Liver (tissue), 3 donors: Measurements from ENCODE around the gene MAP3K13.

Source experiments
- RXRA ChIP-seq, 2 donors: IDR thresholded peaks; 2 replicates each; pipeline ENCODE4 v1.6.1; 2017 to 2018; ENCODE audit warnings: antibody characterized with exemption in 2 of 2, mild to moderate bottlenecking in 1 of 2
- TAF1 ChIP-seq: conservative IDR thresholded peaks from 2 replicates; pipeline ENCODE4 v1.6.1; 2016; ENCODE audit warnings: antibody characterized with exemption, mild to moderate bottlenecking
- TF ChIP-seq, protein P1 (sequence below): fragments of 150-350 bp; IDR thresholded peaks from 2 replicates; pipeline ENCODE4 v1.5.1; 2017; ENCODE audit warnings: improper control_type of control experiment, low read depth, low read length; ENCODE audit not compliant: missing input control
- TF ChIP-seq, protein P2 (sequence below): IDR thresholded peaks from 2 replicates; pipeline ENCODE4 v1.6.1; 2016; ENCODE audit warnings: antibody characterized with exemption, mild to moderate bottlenecking
- donor health status: healthy.
- donor health status: healthy.

DNA sequence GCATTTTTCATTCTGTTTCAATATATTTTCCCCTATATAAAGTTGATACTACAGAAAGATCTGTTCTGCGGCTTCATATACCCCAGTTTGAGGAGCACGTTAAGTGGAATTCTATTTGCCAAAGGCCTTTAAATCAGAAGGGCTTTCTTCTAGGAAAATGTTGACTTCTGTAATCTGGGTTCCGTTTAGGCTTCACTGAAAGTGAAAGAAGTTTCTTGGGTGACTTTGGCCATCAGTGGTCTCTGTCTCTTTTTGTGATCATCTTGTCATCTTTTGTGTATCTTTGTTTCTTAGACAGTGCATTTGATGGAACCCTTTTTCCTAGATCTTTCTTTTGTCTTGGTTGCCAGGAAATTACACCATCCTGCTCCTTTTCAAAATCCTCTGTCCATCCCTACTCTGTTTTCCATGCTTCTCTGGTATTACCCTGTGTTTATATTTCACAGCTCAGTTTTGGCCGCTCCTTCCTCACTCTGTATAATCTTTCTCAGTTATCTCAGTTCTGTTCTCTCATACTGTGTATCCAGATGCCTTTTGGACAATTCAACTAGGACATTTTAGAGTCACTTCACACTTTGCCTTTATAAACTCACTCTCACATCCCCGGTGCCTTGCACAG is 40.7 kb upstream of the MAP3K13 start:
- TF ChIP-seq, protein P1, sequence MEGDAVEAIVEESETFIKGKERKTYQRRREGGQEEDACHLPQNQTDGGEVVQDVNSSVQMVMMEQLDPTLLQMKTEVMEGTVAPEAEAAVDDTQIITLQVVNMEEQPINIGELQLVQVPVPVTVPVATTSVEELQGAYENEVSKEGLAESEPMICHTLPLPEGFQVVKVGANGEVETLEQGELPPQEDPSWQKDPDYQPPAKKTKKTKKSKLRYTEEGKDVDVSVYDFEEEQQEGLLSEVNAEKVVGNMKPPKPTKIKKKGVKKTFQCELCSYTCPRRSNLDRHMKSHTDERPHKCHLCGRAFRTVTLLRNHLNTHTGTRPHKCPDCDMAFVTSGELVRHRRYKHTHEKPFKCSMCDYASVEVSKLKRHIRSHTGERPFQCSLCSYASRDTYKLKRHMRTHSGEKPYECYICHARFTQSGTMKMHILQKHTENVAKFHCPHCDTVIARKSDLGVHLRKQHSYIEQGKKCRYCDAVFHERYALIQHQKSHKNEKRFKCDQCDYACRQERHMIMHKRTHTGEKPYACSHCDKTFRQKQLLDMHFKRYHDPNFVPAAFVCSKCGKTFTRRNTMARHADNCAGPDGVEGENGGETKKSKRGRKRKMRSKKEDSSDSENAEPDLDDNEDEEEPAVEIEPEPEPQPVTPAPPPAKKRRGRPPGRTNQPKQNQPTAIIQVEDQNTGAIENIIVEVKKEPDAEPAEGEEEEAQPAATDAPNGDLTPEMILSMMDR: no peak
- TF ChIP-seq RXRA (IDR thresholded peaks at IDR 0.05): no peak
- no peak for TF ChIP-seq TAF1
- TF ChIP-seq, protein P2, sequence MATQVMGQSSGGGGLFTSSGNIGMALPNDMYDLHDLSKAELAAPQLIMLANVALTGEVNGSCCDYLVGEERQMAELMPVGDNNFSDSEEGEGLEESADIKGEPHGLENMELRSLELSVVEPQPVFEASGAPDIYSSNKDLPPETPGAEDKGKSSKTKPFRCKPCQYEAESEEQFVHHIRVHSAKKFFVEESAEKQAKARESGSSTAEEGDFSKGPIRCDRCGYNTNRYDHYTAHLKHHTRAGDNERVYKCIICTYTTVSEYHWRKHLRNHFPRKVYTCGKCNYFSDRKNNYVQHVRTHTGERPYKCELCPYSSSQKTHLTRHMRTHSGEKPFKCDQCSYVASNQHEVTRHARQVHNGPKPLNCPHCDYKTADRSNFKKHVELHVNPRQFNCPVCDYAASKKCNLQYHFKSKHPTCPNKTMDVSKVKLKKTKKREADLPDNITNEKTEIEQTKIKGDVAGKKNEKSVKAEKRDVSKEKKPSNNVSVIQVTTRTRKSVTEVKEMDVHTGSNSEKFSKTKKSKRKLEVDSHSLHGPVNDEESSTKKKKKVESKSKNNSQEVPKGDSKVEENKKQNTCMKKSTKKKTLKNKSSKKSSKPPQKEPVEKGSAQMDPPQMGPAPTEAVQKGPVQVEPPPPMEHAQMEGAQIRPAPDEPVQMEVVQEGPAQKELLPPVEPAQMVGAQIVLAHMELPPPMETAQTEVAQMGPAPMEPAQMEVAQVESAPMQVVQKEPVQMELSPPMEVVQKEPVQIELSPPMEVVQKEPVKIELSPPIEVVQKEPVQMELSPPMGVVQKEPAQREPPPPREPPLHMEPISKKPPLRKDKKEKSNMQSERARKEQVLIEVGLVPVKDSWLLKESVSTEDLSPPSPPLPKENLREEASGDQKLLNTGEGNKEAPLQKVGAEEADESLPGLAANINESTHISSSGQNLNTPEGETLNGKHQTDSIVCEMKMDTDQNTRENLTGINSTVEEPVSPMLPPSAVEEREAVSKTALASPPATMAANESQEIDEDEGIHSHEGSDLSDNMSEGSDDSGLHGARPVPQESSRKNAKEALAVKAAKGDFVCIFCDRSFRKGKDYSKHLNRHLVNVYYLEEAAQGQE: no peak
